Keratinocyte (primary cell): ENCODE results near the gene ARID3B. TPM values are rescaled to one million over a fixed set of nuclear protein-coding genes. Genes with fewer than 3 reads are reported as not detected.

ENCODE experiments used
- DNase-seq: peaks from one replicate; pipeline ENCODE4 v3.0.0-alpha.2; 2011; ENCODE audit warnings: low read depth, missing footprints, low spot score
- FAIRE-seq: peaks from 2 replicates; lab custom pipeline; 2011; peaks lifted over from hg19 to GRCh38; lab: Jason Lieb, UNC
- H2AFZ ChIP-seq: 2 replicates; pipeline ENCODE4 v1.6.0; 2012; ENCODE audit warnings: low read length, control low read depth, inconsistent platforms; ENCODE audit not compliant: control insufficient read depth
- H3K27ac ChIP-seq: 2 replicates; pipeline ENCODE4 v1.5.1; 2011; ENCODE audit warnings: low read length; ENCODE audit not compliant: control insufficient read depth, insufficient read depth
- H3K27me3 ChIP-seq: 3 replicates; pipeline ENCODE4 v1.6.0; 2011; ENCODE audit warnings: low read length; ENCODE audit not compliant: control insufficient read depth, insufficient read depth; ENCODE audit errors: extremely low read depth
- H3K36me3 ChIP-seq, 2 experiments: 2 replicates in 1 of 2; 3 replicates in 1 of 2; pipeline ENCODE4 v1.5.1; 2011; ENCODE audit warnings: low read length in 2 of 2, mild to moderate bottlenecking in 1 of 2; ENCODE audit not compliant: control insufficient read depth in 2 of 2, insufficient read depth in 2 of 2; ENCODE audit errors: extremely low read depth in 1 of 2
- H3K4me1 ChIP-seq: 3 replicates; pipeline ENCODE4 v1.5.1; 2011; ENCODE audit warnings: low read length; ENCODE audit not compliant: control insufficient read depth, insufficient read depth; ENCODE audit errors: extremely low read depth
- H3K4me2 ChIP-seq: 3 replicates; pipeline ENCODE4 v1.6.0; 2011; ENCODE audit warnings: low read depth, low read length; ENCODE audit not compliant: control insufficient read depth, insufficient read depth; ENCODE audit errors: extremely low read depth
- H3K4me3 ChIP-seq, 3 experiments: fragments of 200-600 bp in 1 of 3; sonication (generic) in 1 of 3; 2 replicates in 2 of 3; 3 replicates in 1 of 3; pipeline ENCODE4 v1.5.1; 2011 to 2016; ENCODE audit warnings: low read length in 3 of 3, mild to moderate bottlenecking in 3 of 3, control low read depth in 2 of 3, inconsistent platforms in 1 of 3, low read depth in 1 of 3, mixed read lengths in 1 of 3, mixed run types in 1 of 3, moderate library complexity in 1 of 3; ENCODE audit not compliant: control insufficient read depth in 2 of 3, insufficient read depth in 2 of 3; ENCODE audit errors: extremely low read depth in 1 of 3
- H3K79me2 ChIP-seq: 2 replicates; pipeline ENCODE4 v1.6.0; 2012; ENCODE audit warnings: low read length; ENCODE audit not compliant: control insufficient read depth, insufficient read depth
- H3K9ac ChIP-seq: 3 replicates; pipeline ENCODE4 v1.6.0; 2011; ENCODE audit warnings: low read length; ENCODE audit not compliant: control insufficient read depth, insufficient read depth; ENCODE audit errors: extremely low read depth
- H3K9me1 ChIP-seq: 3 replicates; pipeline ENCODE4 v1.6.0; 2011; ENCODE audit warnings: low read length; ENCODE audit not compliant: control insufficient read depth, insufficient read depth; ENCODE audit errors: extremely low read depth
- H3K9me3 ChIP-seq: 2 replicates; pipeline ENCODE4 v1.5.1; 2012; ENCODE audit warnings: low read depth, low read length; ENCODE audit not compliant: control insufficient read depth
- H4K20me1 ChIP-seq: 3 replicates; pipeline ENCODE4 v1.6.0; 2011; ENCODE audit warnings: low read length; ENCODE audit not compliant: control insufficient read depth, insufficient read depth; ENCODE audit errors: extremely low read depth
- CTCF ChIP-seq, 3 experiments: IDR thresholded peaks in 1 of 3; conservative IDR thresholded peaks in 1 of 3; optimal IDR thresholded peaks in 1 of 3; 2 replicates in 2 of 3; 3 replicates in 1 of 3; pipeline versions ENCODE3 to v1.5.1; 2011; ENCODE audit warnings: low read length in 3 of 3, mild to moderate bottlenecking in 3 of 3, moderate library complexity in 2 of 3, control low read depth in 1 of 3, inconsistent platforms in 1 of 3; ENCODE audit not compliant: insufficient read depth in 2 of 3; ENCODE audit errors: extremely low read depth in 1 of 3
- EZH2 ChIP-seq: IDR thresholded peaks from one replicate; pipeline ENCODE4 v1.6.1; 2012; ENCODE audit warnings: inconsistent platforms, mild to moderate bottlenecking, low read length, moderate library complexity
- dilution Hi-C: fragments of 300-500 bp; cut with MboI; formaldehyde crosslinking; loops from one replicate; pipeline ENCODE4 v1.7.0; 2020; ENCODE audit warnings: low sequenced_read_pairs; ENCODE audit not compliant: extremely low pct_ligation_motif_present
- polyA plus RNA-seq, 5 experiments: library from polyadenylated mRNA; depleted of rRNA in 3 of 5; stranded (reverse) in 3 of 5; stranded (forward) in 1 of 5; unstranded in 1 of 5; fragments of >200 nt; gene quantifications; 1 replicate in 1 of 5; 2 replicates in 3 of 5; 3 replicates in 1 of 5; pipeline versions ENCODE4 v1.2.1 to v1.2.3, GENCODE V29; 2011 to 2012; ENCODE audit warnings: missing spikeins in 2 of 5, low read depth in 1 of 5, low replicate concordance in 1 of 5

ARID3B gene
- polyA plus RNA-seq, 1 donor (not counting 4 experiments of a cell fraction or from before 2014, with no cell fraction given): 3.6 TPM

GRCh38 chr15:74608786-74609185 is 67.8 kb downstream of the ARID3B start:
- Histone ChIP-seq H3K4me1 (peaks cover 10% of the 10 kb centered on the region), H3K9ac (no peak overlapping the region), H2AFZ (no peak overlapping the region), H4K20me1 (no peaks in the 10 kb centered on the region), H3K9me1 (no peaks in the 10 kb centered on the region), H3K27ac (no peak overlapping the region), H3K79me2 (no peaks in the 10 kb centered on the region), H3K27me3 (peaks cover 11% of the 10 kb centered on the region), H3K4me3 (no peak overlapping the region), H3K36me3 (no peaks in the 10 kb centered on the region), H3K9me3 (no peaks in the 10 kb centered on the region), H3K4me2 (no peak overlapping the region)
- FAIRE-seq (no peak), DNase-seq (no peak)
- dilution Hi-C loops: no loop called here
- TF ChIP-seq EZH2: no peak
- no peak for TF ChIP-seq CTCF (optimal IDR thresholded peaks at IDR 0.05 in 1 of 3, IDR thresholded peaks at IDR 0.05 in 1 of 3, conservative IDR thresholded peaks at IDR 0.05 in 1 of 3; ENCODE audit: extremely low read depth in 1 of 3, insufficient read depth in 2 of 3, low read length in 3 of 3)

- FAIRE-seq (no peak), DNase-seq (no peak)
- Histone ChIP-seq H3K36me3 (no peaks in the 10 kb centered on the region), H3K9me1 (no peaks in the 10 kb centered on the region), H3K9me3 (no peaks in the 10 kb centered on the region), H3K4me2 (no peak overlapping the region), H3K27me3 (peaks cover 11% of the 10 kb centered on the region), H2AFZ (no peak overlapping the region), H3K79me2 (no peaks in the 10 kb centered on the region), H3K27ac (no peak overlapping the region), H3K4me1 (peaks cover 10% of the 10 kb centered on the region), H3K9ac (no peak overlapping the region), H4K20me1 (no peaks in the 10 kb centered on the region), H3K4me3 (no peak overlapping the region)
- dilution Hi-C loops: no loop called here
- TF ChIP-seq EZH2 (no peak), CTCF (optimal IDR thresholded peaks at IDR 0.05 in 1 of 3, IDR thresholded peaks at IDR 0.05 in 1 of 3, conservative IDR thresholded peaks at IDR 0.05 in 1 of 3; ENCODE audit: extremely low read depth in 1 of 3, insufficient read depth in 2 of 3, low read length in 3 of 3) (no peak)
These were observed 68.9 kb downstream of the ARID3B start for GRCh38 chr15:74609938-74610301.
